ENCODE measurements around the gene CREBZF.
"Not testable (repeated sequence)": the region's sequence is repeated elsewhere in the genome, so short reads cannot be mapped to it uniquely, and the experiment has no call there.

CREBZF gene

DNA sequence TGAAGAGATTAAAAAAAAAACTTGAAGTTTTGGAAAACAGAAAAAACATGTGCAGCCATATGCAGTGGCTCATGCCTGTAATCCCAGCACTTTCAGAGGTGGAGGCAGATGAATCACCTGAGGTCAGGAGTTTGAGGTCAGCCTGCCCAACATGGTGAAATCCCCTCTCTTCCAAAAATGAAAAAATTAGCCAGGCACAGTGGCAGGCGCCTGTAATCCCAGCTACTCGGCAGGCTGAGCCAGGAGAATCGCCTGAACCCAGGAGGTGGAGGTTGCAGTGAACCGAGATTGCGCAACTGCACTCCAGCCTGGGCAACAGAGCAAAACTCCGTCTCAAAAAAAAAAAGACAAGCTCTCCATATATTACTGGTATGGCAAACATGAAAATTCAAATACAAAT is 45.4 kb downstream of the CREBZF start:
- no peak for DNase-seq

DNA sequence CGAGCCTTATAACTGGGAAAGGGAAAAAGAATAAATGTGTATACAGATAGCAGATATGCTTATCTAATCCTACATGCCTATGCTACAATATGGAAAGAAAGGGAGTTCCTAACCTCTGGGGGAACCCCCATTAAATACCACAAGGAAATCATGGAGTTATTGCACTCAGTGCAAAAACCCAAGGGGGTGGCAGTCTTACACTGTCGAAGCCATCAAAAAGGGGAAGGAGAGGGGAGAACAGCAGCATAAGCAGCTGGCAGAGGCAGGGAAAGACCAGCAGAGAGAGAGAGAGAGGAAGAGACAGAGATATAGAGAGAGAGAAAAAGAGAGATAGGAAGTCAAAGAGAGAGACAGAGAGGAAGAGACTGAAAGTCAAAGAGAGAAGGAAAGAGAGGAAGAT is 53.3 kb downstream of the CREBZF start:
- DNase-seq = not testable (repeated sequence)

Data from stimulated activated naive CD4-positive, alpha-beta T cell (primary cell).